Mesenchymal stem cell (in vitro differentiated cells and primary cell): Measurements from ENCODE around the gene DZANK1.

Experiments
- DNase-seq: peaks from one replicate; pipeline ENCODE4 v3.0.0-alpha.2; 2013
- H2AFZ ChIP-seq: one replicate; pipeline ENCODE4 v1.6.1; 2013; ENCODE audit warnings: low read depth, mild to moderate bottlenecking, control low read depth, inconsistent platforms, low read length, moderate library complexity
- H2AK5ac ChIP-seq: 2 replicates; pipeline ENCODE4 v1.6.1; 2013; ENCODE audit warnings: low read length, moderate library complexity, mild to moderate bottlenecking, inconsistent platforms; ENCODE audit not compliant: severe bottlenecking
- H2BK120ac ChIP-seq: one replicate; pipeline ENCODE4 v1.6.1; 2013; ENCODE audit warnings: low read depth, mild to moderate bottlenecking, inconsistent platforms, low read length, moderate library complexity
- H2BK12ac ChIP-seq, 2 experiments: one replicate each; pipeline ENCODE4 v1.6.1; 2013; ENCODE audit warnings: inconsistent platforms in 2 of 2, low read length in 2 of 2, mild to moderate bottlenecking in 2 of 2, moderate library complexity in 2 of 2, control low read depth in 1 of 2
- H2BK15ac ChIP-seq: one replicate; pipeline ENCODE4 v1.6.1; 2013; ENCODE audit warnings: mild to moderate bottlenecking, low read depth, inconsistent platforms; ENCODE audit not compliant: poor library complexity, severe bottlenecking
- H2BK5ac ChIP-seq: 2 replicates; pipeline ENCODE4 v1.6.1; 2013; ENCODE audit warnings: low read depth, mild to moderate bottlenecking, low read length, control low read depth, inconsistent platforms; ENCODE audit not compliant: poor library complexity, severe bottlenecking
- H3K14ac ChIP-seq, 2 experiments: one replicate each; pipeline ENCODE4 v1.6.1; 2013; ENCODE audit warnings: inconsistent platforms in 2 of 2, low read length in 2 of 2, control low read depth in 1 of 2, mild to moderate bottlenecking in 1 of 2, moderate library complexity in 1 of 2
- H3K18ac ChIP-seq, 2 experiments: one replicate each; pipeline ENCODE4 v1.6.1; 2013; ENCODE audit warnings: inconsistent platforms in 2 of 2, low read length in 2 of 2, control low read depth in 1 of 2, low read depth in 1 of 2, mild to moderate bottlenecking in 1 of 2
- H3K23ac ChIP-seq, 2 experiments: one replicate each; pipeline ENCODE4 v1.6.1; 2013; ENCODE audit warnings: inconsistent platforms in 2 of 2, low read length in 2 of 2, mild to moderate bottlenecking in 2 of 2, moderate library complexity in 2 of 2, control low read depth in 1 of 2
- H3K27ac ChIP-seq: 2 replicates; pipeline ENCODE4 v1.5.1; 2013; ENCODE audit warnings: mild to moderate bottlenecking, moderate library complexity, low read length, control low read depth, inconsistent platforms; ENCODE audit not compliant: poor library complexity, severe bottlenecking
- H3K27me3 ChIP-seq, 2 experiments: 2 replicates each; pipeline versions ENCODE4 v1.6.1 to v1.7.0; 2013; ENCODE audit warnings: low read length in 2 of 2, mild to moderate bottlenecking in 2 of 2, moderate library complexity in 2 of 2, control low read depth in 1 of 2, inconsistent platforms in 1 of 2; ENCODE audit not compliant: control insufficient read depth in 1 of 2, insufficient read depth in 1 of 2
- H3K36me3 ChIP-seq, 2 experiments: 2 replicates each; pipeline versions ENCODE4 v1.6.1 to v1.7.0; 2013; ENCODE audit warnings: low read length in 2 of 2, control low read depth in 1 of 2, inconsistent platforms in 1 of 2, low read depth in 1 of 2, mild to moderate bottlenecking in 1 of 2; ENCODE audit not compliant: insufficient read depth in 2 of 2, control insufficient read depth in 1 of 2
- H3K4ac ChIP-seq, 2 experiments: one replicate each; pipeline ENCODE4 v1.6.1; 2013; ENCODE audit warnings: inconsistent platforms in 2 of 2, low read length in 2 of 2, mild to moderate bottlenecking in 2 of 2, moderate library complexity in 2 of 2, control low read depth in 1 of 2, low read depth in 1 of 2
- H3K4me1 ChIP-seq: 2 replicates; pipeline ENCODE4 v1.6.1; 2013; ENCODE audit warnings: low read depth, low read length, control low read depth; ENCODE audit not compliant: control insufficient read depth, insufficient read depth
- H3K4me2 ChIP-seq: 2 replicates; pipeline ENCODE4 v1.6.1; 2013; ENCODE audit warnings: low read length, mild to moderate bottlenecking, inconsistent platforms; ENCODE audit not compliant: poor library complexity, severe bottlenecking
- H3K4me3 ChIP-seq, 2 experiments: 2 replicates each; pipeline versions ENCODE4 v1.5.1 to v1.7.0; 2013; ENCODE audit warnings: low read length in 2 of 2, mild to moderate bottlenecking in 2 of 2, control low read depth in 1 of 2, low read depth in 1 of 2; ENCODE audit not compliant: insufficient read depth in 1 of 2
- H3K79me1 ChIP-seq: replicated peaks from 2 replicates; pipeline ENCODE4 v1.6.1; 2013; ENCODE audit warnings: mild to moderate bottlenecking, control low read depth, low read length, inconsistent platforms; ENCODE audit not compliant: poor library complexity, severe bottlenecking
- H3K9ac ChIP-seq: 2 replicates; pipeline ENCODE4 v1.7.0; 2013; ENCODE audit warnings: mild to moderate bottlenecking, low read length, moderate library complexity
- H3K9me3 ChIP-seq: 2 replicates; pipeline ENCODE4 v1.7.0; 2013; ENCODE audit warnings: mild to moderate bottlenecking, low read length; ENCODE audit not compliant: control insufficient read depth
- H4K8ac ChIP-seq: one replicate; pipeline ENCODE4 v1.6.1; 2013; ENCODE audit warnings: inconsistent platforms, mild to moderate bottlenecking, low read length, moderate library complexity
- H4K91ac ChIP-seq: one replicate; pipeline ENCODE4 v1.6.1; 2013; ENCODE audit warnings: mild to moderate bottlenecking, low read length, inconsistent platforms
- WGBS: methylation state at CpG from one replicate; pipeline ENCODE4 v1.1.7; 2013; ENCODE audit warnings: mixed read lengths; 5-methylcytosine and 5-hydroxymethylcytosine counted together

DZANK1 gene

DNA sequence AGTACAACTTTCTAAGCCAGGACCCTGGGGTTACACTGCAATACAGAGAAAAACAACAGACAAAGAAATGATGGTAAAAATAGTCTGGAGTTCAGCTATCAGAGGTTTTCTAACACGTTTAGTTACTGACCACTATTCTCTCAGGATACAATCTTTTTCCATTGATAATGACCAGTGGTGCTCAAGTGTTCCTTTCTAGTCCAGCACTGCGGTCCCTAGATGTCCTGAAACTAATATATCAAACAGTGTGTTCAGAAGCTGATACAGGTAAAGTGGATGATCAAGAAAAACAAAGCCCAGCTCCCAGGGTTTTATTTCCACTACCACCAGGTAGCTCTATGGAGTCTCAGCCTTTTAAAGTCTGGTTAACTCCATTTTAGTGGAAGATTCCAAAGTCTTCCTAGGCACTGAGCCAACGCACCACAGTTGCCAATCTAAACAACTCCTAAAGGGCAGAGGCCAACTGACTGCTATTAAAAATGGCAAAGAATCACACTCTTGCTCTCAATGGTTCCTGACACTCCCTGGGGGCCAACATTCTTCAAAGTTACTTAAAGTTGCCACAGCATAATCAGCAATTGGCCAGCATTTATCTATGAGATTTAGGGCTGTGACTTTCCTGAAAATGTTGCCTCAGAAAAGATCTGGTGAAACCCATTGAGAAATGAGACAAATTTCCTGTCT lies 38.2 kb downstream of the DZANK1 start:
- H2AFZ ChIP-seq, result no peak overlapping the region
- no peak overlapping the region for H3K4ac ChIP-seq
- H3K9me3 ChIP-seq, result no peaks in the 10 kb centered on the region
- no peak overlapping the region for H3K9ac ChIP-seq
- H4K8ac ChIP-seq, result no peak overlapping the region
- no peak overlapping the region for H2BK12ac ChIP-seq
- no peak overlapping the region for H2BK15ac ChIP-seq
- H3K36me3 ChIP-seq, result no peaks in the 10 kb centered on the region
- no peak overlapping the region for H3K18ac ChIP-seq
- H2AK5ac ChIP-seq, result no peak overlapping the region
- H2BK5ac ChIP-seq, result no peak overlapping the region
- no peak overlapping the region for H3K4me2 ChIP-seq
- no peak overlapping the region for H3K4me3 ChIP-seq
- peaks cover 8% of the 10 kb centered on the region for H3K4me1 ChIP-seq
- H2BK120ac ChIP-seq, result no peak overlapping the region
- H3K27me3 ChIP-seq, result no peaks in the 10 kb centered on the region
- H3K23ac ChIP-seq, result no peak overlapping the region
- H3K27ac ChIP-seq, result peak overlapping the region; percentile 41
- 74% methylated on average over 2 of the region's 3 CpGs for WGBS
- no peak for DNase-seq
- no peaks in the 10 kb centered on the region for H3K79me1 ChIP-seq
- no peak overlapping the region for H3K14ac ChIP-seq
- H4K91ac ChIP-seq, result no peak overlapping the region

DNA sequence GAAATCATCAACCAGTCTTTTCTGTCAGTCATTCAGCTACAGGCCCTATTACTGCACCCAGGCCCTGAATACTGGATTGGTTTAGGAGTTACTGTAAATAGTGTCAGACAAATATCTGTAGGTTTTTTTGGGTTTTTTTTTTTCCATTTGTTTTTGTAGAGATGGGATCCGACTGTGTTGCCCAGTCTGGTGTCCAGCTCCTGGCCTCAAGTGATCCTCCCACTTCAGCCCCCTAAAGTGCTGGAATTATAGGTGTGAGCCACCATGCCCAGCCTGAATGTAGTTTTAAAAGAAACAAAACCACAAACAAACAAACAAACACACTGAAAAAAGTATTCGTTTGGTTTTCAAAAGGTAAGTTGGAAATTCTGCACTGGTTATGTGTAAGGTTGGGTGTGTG lies 39.6 kb downstream of the DZANK1 start:
- H4K8ac ChIP-seq, result no peak overlapping the region
- H3K23ac ChIP-seq, result no peak overlapping the region
- H3K9ac ChIP-seq, result no peak overlapping the region
- H3K18ac ChIP-seq, result no peak overlapping the region
- H2AK5ac ChIP-seq, result no peak overlapping the region
- no peak overlapping the region for H3K4me3 ChIP-seq
- H2BK12ac ChIP-seq, result no peak overlapping the region
- no peaks in the 10 kb centered on the region for H3K79me1 ChIP-seq
- no peaks in the 10 kb centered on the region for H3K27me3 ChIP-seq
- no peak overlapping the region for H3K14ac ChIP-seq
- no peak overlapping the region for H3K4ac ChIP-seq
- H2BK5ac ChIP-seq, result no peak overlapping the region
- no peak overlapping the region for H3K27ac ChIP-seq
- no peak overlapping the region for H2BK120ac ChIP-seq
- no peak for DNase-seq
- H3K36me3 ChIP-seq, result no peaks in the 10 kb centered on the region
- H3K4me2 ChIP-seq, result no peak overlapping the region
- 100% methylated on average over 2 of the region's 2 CpGs for WGBS
- H2BK15ac ChIP-seq, result no peak overlapping the region
- no peak overlapping the region for H2AFZ ChIP-seq
- no peak overlapping the region for H4K91ac ChIP-seq
- no peaks in the 10 kb centered on the region for H3K9me3 ChIP-seq
- H3K4me1 ChIP-seq, result peaks cover 8% of the 10 kb centered on the region

DNA sequence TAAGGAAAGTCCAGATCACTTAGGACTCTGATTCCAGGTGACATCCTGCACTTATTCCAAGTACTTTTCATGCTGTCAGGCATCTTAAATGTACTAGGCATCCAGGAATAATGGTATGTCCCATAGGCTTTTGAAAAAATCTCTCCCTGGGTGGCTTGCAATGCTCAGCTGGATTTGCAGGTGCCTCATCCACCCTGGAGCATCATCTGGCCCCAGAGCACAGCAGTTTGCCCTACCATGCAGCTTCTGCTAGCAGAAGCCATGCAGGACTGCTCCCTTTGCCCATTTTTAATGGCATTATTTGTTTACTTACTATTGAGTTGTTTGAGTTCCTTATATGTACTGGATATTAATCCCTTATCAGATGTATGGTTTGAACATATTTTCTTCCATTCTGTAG lies 45.2 kb downstream of the DZANK1 start:
- Histone ChIP-seq H2AK5ac (no peak overlapping the region), H3K4me2 (no peak overlapping the region), H3K14ac (no peak overlapping the region), H3K27me3 (no peaks in the 10 kb centered on the region), H2BK120ac (no peak overlapping the region), H3K23ac (no peak overlapping the region), H3K18ac (no peak overlapping the region), H2BK12ac (no peak overlapping the region), H3K9me3 (no peaks in the 10 kb centered on the region), H3K79me1 (no peaks in the 10 kb centered on the region), H4K8ac (no peak overlapping the region), H3K4me3 (no peak overlapping the region), H2BK15ac (no peak overlapping the region), H3K9ac (no peak overlapping the region), H3K36me3 (no peaks in the 10 kb centered on the region), H4K91ac (no peak overlapping the region), H2AFZ (no peak overlapping the region), H3K4ac (no peak overlapping the region), H2BK5ac (no peak overlapping the region), H3K4me1 (no peaks in the 10 kb centered on the region), H3K27ac (no peak overlapping the region)
- DNase-seq, result no peak

DNA sequence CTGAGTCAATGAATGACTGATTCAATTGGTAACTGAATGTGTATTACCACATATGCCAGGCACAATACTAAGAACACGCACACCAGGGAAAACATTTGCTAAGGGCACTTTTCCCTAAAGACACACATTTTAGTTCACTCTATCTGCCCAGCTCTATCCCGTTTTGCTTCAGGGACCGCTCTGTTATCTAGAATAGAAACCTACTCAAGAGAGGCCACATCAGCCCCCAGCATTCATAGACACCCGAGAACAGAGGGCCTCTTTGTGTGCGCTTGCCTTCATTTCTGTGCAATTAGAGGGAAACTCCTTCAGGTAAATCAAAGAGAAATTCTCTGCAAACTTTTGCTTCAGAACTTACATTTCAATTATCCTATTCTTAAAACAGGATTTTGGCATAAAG lies 50.3 kb downstream of the DZANK1 start:
- Histone ChIP-seq H3K9ac (no peak overlapping the region), H3K27ac (no peak overlapping the region), H3K4me2 (no peak overlapping the region), H3K4ac (no peak overlapping the region), H3K9me3 (no peaks in the 10 kb centered on the region), H3K14ac (no peak overlapping the region), H4K91ac (no peak overlapping the region), H3K79me1 (no peaks in the 10 kb centered on the region), H2BK12ac (no peak overlapping the region), H3K18ac (no peak overlapping the region), H2BK120ac (no peak overlapping the region), H2BK5ac (no peak overlapping the region), H3K27me3 (no peaks in the 10 kb centered on the region), H2BK15ac (no peak overlapping the region), H2AK5ac (no peak overlapping the region), H4K8ac (no peak overlapping the region), H3K23ac (no peak overlapping the region), H3K4me3 (no peak overlapping the region), H3K4me1 (no peaks in the 10 kb centered on the region), H3K36me3 (no peaks in the 10 kb centered on the region), H2AFZ (no peak overlapping the region)
- WGBS, result 87% methylated on average over 5 of the region's 5 CpGs
- DNase-seq, result no peak
